GM12878 (cell line): ENCODE measurements around the gene TMOD2. TPM values are rescaled to one million over a fixed set of nuclear protein-coding genes. Genes with fewer than 3 reads are reported as not detected.

Experiments used
- ATAC-seq: fragments of 200-7000 bp; cut with Tn5 transposase; 3 replicates; pipeline ENCODE4 v1.9.1; 2020; ENCODE audit warnings: mild to moderate bottlenecking, moderate library complexity
- BruUV-seq: library from RNA; stranded (reverse); fragments of 400-500 nt; replicated peaks from 2 replicates; lab custom pipeline; 2021; lab: Mats Ljungman, UMichigan
- CTCF ChIA-PET: fragments of 300-600 bp; sonication (Branson Sonifier 250); formaldehyde crosslinking; extraction: SDS; loops from one replicate; lab custom pipeline; 2021; ENCODE audit warnings: inconsistent platforms; lab: Yijun Ruan, JAX
- POLR2A ChIA-PET: fragments of 350-600 bp; formaldehyde crosslinking; extraction: SDS; loops from one replicate; lab custom pipeline; 2021; ENCODE audit warnings: inconsistent platforms; lab: Charles Lee
- RAD21 ChIA-PET: fragments of 300-600 bp; sonication (Branson Sonifier 250); formaldehyde crosslinking; loops from one replicate; lab custom pipeline; 2023; ENCODE audit warnings: antibody characterized with exemption; ENCODE audit not compliant: unreplicated experiment; lab: Charles Lee
- SMC1A ChIA-PET: fragments of 300-600 bp; sonication (Branson Sonifier 250); formaldehyde crosslinking; loops from one replicate; lab custom pipeline; 2023; ENCODE audit not compliant: unreplicated experiment, uncharacterized antibody; lab: Charles Lee
- DNase-seq: peaks from one replicate; pipeline ENCODE4 v3.0.0-alpha.2; 2011; ENCODE audit warnings: low read depth, low spot score
- FAIRE-seq: peaks from 3 replicates; lab custom pipeline; 2011; peaks lifted over from hg19 to GRCh38; lab: Jason Lieb, UNC
- H2AFZ ChIP-seq: 2 replicates; pipeline ENCODE4 v1.6.0; 2011; ENCODE audit warnings: low read depth, low read length, control low read depth; ENCODE audit not compliant: control insufficient read depth
- H3K27ac ChIP-seq: 2 replicates; pipeline ENCODE4 v1.5.1; 2011; ENCODE audit warnings: control low read depth; ENCODE audit not compliant: control insufficient read depth, insufficient read depth
- H3K27me3 ChIP-seq, 2 experiments: replicated peaks in 1 of 2; 2 replicates each; pipeline versions ENCODE4 v1.6.0 to v1.6.1; 2011; ENCODE audit warnings: low read length in 1 of 2; ENCODE audit not compliant: control insufficient read depth in 2 of 2, insufficient read depth in 2 of 2
- H3K36me3 ChIP-seq, 2 experiments: 2 replicates each; pipeline ENCODE4 v1.5.1; 2011; ENCODE audit warnings: low read length in 1 of 2; ENCODE audit not compliant: control insufficient read depth in 2 of 2, insufficient read depth in 2 of 2
- H3K4me1 ChIP-seq: 2 replicates; pipeline ENCODE4 v1.6.1; 2011; ENCODE audit warnings: mild to moderate bottlenecking, low read length, moderate library complexity, mixed read lengths; ENCODE audit not compliant: control insufficient read depth, insufficient read depth
- H3K4me2 ChIP-seq: 2 replicates; pipeline ENCODE4 v1.6.0; 2011; ENCODE audit warnings: control low read depth; ENCODE audit not compliant: control insufficient read depth, insufficient read depth
- H3K4me3 ChIP-seq: fragments of 200-600 bp; sonication (generic); 2 replicates; pipeline ENCODE4 v1.5.1; 2016
- H3K79me2 ChIP-seq: 2 replicates; pipeline ENCODE4 v1.6.0; 2011; ENCODE audit warnings: low read length; ENCODE audit not compliant: control insufficient read depth, insufficient read depth
- H3K9ac ChIP-seq: 2 replicates; pipeline ENCODE4 v1.8.0; 2011; ENCODE audit warnings: low read length, control low read depth, mixed read lengths; ENCODE audit not compliant: control insufficient read depth, insufficient read depth
- H3K9me3 ChIP-seq: replicated peaks from 3 replicates; pipeline ENCODE4 v1.5.1; 2011; ENCODE audit warnings: mild to moderate bottlenecking, low read length; ENCODE audit not compliant: control insufficient read depth, insufficient read depth
- H4K20me1 ChIP-seq: 2 replicates; pipeline ENCODE4 v1.6.0; 2011; ENCODE audit not compliant: control insufficient read depth, insufficient read depth
- BACH1 ChIP-seq: fragments of 450-650 bp; IDR thresholded peaks from 2 replicates; pipeline ENCODE4 v1.6.1; 2017; ENCODE audit warnings: mild to moderate bottlenecking, borderline replicate concordance
- BCL11A ChIP-seq: IDR thresholded peaks from 2 replicates; pipeline ENCODE4 v1.6.1; 2011; ENCODE audit warnings: low read depth, low read length
- BMI1 ChIP-seq: fragments of 450-650 bp; IDR thresholded peaks from 2 replicates; pipeline ENCODE4 v1.6.1; 2016; ENCODE audit warnings: mild to moderate bottlenecking, moderate library complexity, borderline replicate concordance
- DPF2 ChIP-seq: fragments of 450-650 bp; IDR thresholded peaks from 2 replicates; pipeline ENCODE4 v1.6.1; 2017; ENCODE audit warnings: mild to moderate bottlenecking
- FOXM1 ChIP-seq: IDR thresholded peaks from 2 replicates; pipeline ENCODE4 v1.6.1; 2012; ENCODE audit warnings: low read depth, mild to moderate bottlenecking, inconsistent platforms, low read length, moderate library complexity
- GABPA ChIP-seq: IDR thresholded peaks from 2 replicates; pipeline ENCODE4 v1.6.1; 2014; ENCODE audit warnings: antibody characterized with exemption, low read depth, mild to moderate bottlenecking, inconsistent platforms
- HDAC2 ChIP-seq: fragments of 200-600 bp; sonication (generic); IDR thresholded peaks from 2 replicates; pipeline ENCODE4 v1.6.1; 2017
- HDAC6 ChIP-seq: fragments of 200-600 bp; sonication (generic); IDR thresholded peaks from one replicate; pipeline ENCODE4 v1.8.0; 2017; ENCODE audit warnings: antibody characterized with exemption; ENCODE audit not compliant: unreplicated experiment
- IRF3 ChIP-seq: fragments of 450-650 bp; IDR thresholded peaks from 2 replicates; pipeline ENCODE4 v1.6.1; 2014; ENCODE audit warnings: mild to moderate bottlenecking
- LARP7 ChIP-seq: fragments of 450-650 bp; IDR thresholded peaks from 2 replicates; pipeline ENCODE4 v1.6.1; 2017; ENCODE audit warnings: mild to moderate bottlenecking
- NR2F1 ChIP-seq: fragments of 450-650 bp; conservative IDR thresholded peaks from 2 replicates; pipeline ENCODE4 v1.6.1; 2017; ENCODE audit warnings: mild to moderate bottlenecking
- PML ChIP-seq: IDR thresholded peaks from 2 replicates; pipeline ENCODE4 v1.6.1; 2012; ENCODE audit warnings: low read length, inconsistent platforms
- RFX5 ChIP-seq: IDR thresholded peaks from 2 replicates; pipeline ENCODE4 v1.6.1; 2011; ENCODE audit warnings: low read depth, low read length, improper control_type of control experiment
- RUNX3 ChIP-seq: IDR thresholded peaks from 2 replicates; pipeline ENCODE4 v1.6.1; 2012; ENCODE audit warnings: low read length, inconsistent platforms
- SIN3A ChIP-seq: IDR thresholded peaks from 2 replicates; pipeline ENCODE4 v1.6.1; 2012; ENCODE audit warnings: low read depth, low read length, improper control_type of control experiment
- SMAD1 ChIP-seq: fragments of 450-650 bp; IDR thresholded peaks from 2 replicates; pipeline ENCODE4 v1.6.1; 2018; ENCODE audit warnings: mild to moderate bottlenecking, low read depth; ENCODE audit not compliant: partially characterized antibody
- SUPT20H ChIP-seq: IDR thresholded peaks from 2 replicates; pipeline ENCODE4 v1.6.1; 2011; ENCODE audit warnings: low read depth, mild to moderate bottlenecking, low read length, moderate library complexity, borderline replicate concordance; ENCODE audit not compliant: control insufficient read depth
- SUZ12 ChIP-seq: fragments of 200-600 bp; sonication (generic); IDR thresholded peaks from one replicate; pipeline ENCODE4 v1.6.1; 2018; ENCODE audit warnings: antibody characterized with exemption, mild to moderate bottlenecking; ENCODE audit not compliant: unreplicated experiment
- TCF3 ChIP-seq: IDR thresholded peaks from 2 replicates; pipeline ENCODE4 v1.6.1; 2012; ENCODE audit warnings: low read depth, mild to moderate bottlenecking, low read length, borderline replicate concordance; ENCODE audit not compliant: insufficient read depth
- ZBTB33 ChIP-seq: fragments of 450-650 bp; IDR thresholded peaks from 2 replicates; pipeline ENCODE4 v1.6.1; 2017; ENCODE audit warnings: mild to moderate bottlenecking
- ZNF384 ChIP-seq: IDR thresholded peaks from 2 replicates; pipeline ENCODE4 v1.6.1; 2012; ENCODE audit warnings: low read depth, mild to moderate bottlenecking, low read length, improper control_type of control experiment, borderline replicate concordance
- ZNF622 ChIP-seq: fragments of 450-650 bp; IDR thresholded peaks from 2 replicates; pipeline ENCODE4 v1.6.1; 2017; ENCODE audit warnings: mild to moderate bottlenecking, inconsistent platforms
- WGBS: methylation state at CpG from one replicate; pipeline ENCODE4 v1.1.6; 2016; ENCODE audit warnings: low lambda C conversion rate; ENCODE audit not compliant: insufficient replicate concordance, insufficient coverage; ENCODE audit errors: missing lambda C conversion rate; 5-methylcytosine and 5-hydroxymethylcytosine counted together
- in situ Hi-C: fragments of 300-500 bp; cut with MboI; formaldehyde crosslinking; loops from 9 replicates; pipeline ENCODE4 v1.14.3; 2018; ENCODE audit warnings: mixed read lengths
- intact Hi-C: fragments of 100-400 bp; cut with micrococcal nuclease; formaldehyde crosslinking; loops from one replicate; pipeline ENCODE4 v1.14.2; 2022; ENCODE audit not compliant: unreplicated experiment
- polyA plus RNA-seq, 11 experiments: library from polyadenylated mRNA; depleted of rRNA in 4 of 11; unstranded in 6 of 11; stranded (reverse) in 5 of 11; fragments of >200 nt; fragmentation: Nextera tagmentation in 4 of 11; fragmentation: Illumina TruSeq in 1 of 11; extraction: Ambion mirVana in 4 of 11; extraction: Trizol in 1 of 11; gene quantifications; 1 replicate in 1 of 11; 2 replicates in 10 of 11; pipeline versions ENCODE4 v1.2.1 to v1.2.3, GENCODE V29; 2011 to 2016; ENCODE audit warnings: inconsistent platforms in 2 of 11, missing spikeins in 2 of 11, low read depth in 1 of 11
- total RNA-seq, 4 experiments: library from RNA; depleted of rRNA in 3 of 4; stranded (reverse); fragments of >200 nt in 3 of 4; fragmentation: Illumina TruSeq in 1 of 4; extraction: Trizol in 1 of 4; gene quantifications; 2 replicates each; pipeline versions ENCODE4 v1.2.1 to v1.2.3, GENCODE V29; 2013 to 2021

Gene TMOD2
- total and polyA plus RNA-seq, 10 of the 15 experiments (the other 5 are each of a cell fraction or from before 2014, with no cell fraction given), result 0.61 to 15.2 (median 6.3) TPM

- TF ChIP-seq ZBTB33 (no peak), HDAC6 (no peak), BMI1 (peak; percentile 62; the same call in 1 of the 2 replicates), NR2F1 (peak; percentile 78), ZNF622 (no peak), HDAC2 (no peak), BACH1 (no peak; the same call in 1 of the 2 replicates)
Measured at GRCh38 chr15:51731549-51732267, 19.7 kb upstream of the TMOD2 start (continued).

DNA sequence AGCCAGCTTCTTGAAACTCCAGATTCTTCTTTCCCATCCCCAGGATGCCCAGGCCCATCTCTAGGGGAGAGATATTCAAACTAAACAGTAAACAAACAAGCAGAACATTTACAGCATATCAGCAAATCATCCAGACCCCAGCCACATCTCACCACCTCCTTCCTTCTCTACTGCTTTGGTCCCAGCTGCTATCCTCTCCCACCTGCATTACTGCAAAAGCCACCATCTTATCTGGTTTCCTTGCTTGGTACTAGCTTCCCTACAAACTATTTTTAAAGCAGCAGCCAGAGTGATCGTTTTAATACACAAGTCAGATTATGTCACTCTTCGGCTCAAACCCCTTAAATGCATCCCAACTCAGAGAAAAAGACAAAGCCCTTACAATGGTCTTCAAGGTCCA lies 18.8 kb upstream of the TMOD2 start:
- RAD21 ChIA-PET, result interaction anchor here (0.6 to 4.6 kb wide), 7 partner anchors 44 to 666 kb away, joined by 3 to 29 read pairs (median 4); partner anchors contain the start of gene DMXL2
- H3K9ac ChIP-seq, result peak overlapping the region; percentile 45
- DNase-seq (no peak), FAIRE-seq (no peak), ATAC-seq (no peak)
- SMC1A ChIA-PET, result interaction anchor here (1.0 to 7.0 kb wide), 8 partner anchors 44 to 488 kb away, joined by 3 to 52 read pairs (median 6); partner anchors contain the start of gene DMXL2
- in situ Hi-C loops, result no loop called here
- CTCF ChIA-PET, result interaction anchor here (1.2 to 10.1 kb wide), 6 partner anchors 42 to 495 kb away, joined by 3 to 136 read pairs (median 6); no protein-coding TSS in a partner anchor
- no TSS peak for BruUV-seq
- 43% methylated on average over 2 of the region's 2 CpGs for WGBS
- H3K4me2 ChIP-seq, result peak overlapping the region; percentile 84
- H3K79me2 ChIP-seq, result peaks cover 89% of the 10 kb centered on the region
- POLR2A ChIA-PET, result interaction anchor here (0.8 to 1.0 kb wide), 3 partner anchors 25 to 111 kb away, joined by 3 to 5 read pairs (median 3); partner anchors contain the start of gene DMXL2
- no peaks in the 10 kb centered on the region for H4K20me1 ChIP-seq
- H3K4me3 ChIP-seq, result peak overlapping the region; percentile 40; the same call in 1 of the 2 replicates
- H3K27ac ChIP-seq, result peak overlapping the region; percentile 94
- intact Hi-C loops, result loop anchor here (2.0 to 10.0 kb wide), 3 partner anchors 20 to 372 kb away; partner anchors contain the start of gene DMXL2
- peaks cover 0 to 7% of the 10 kb centered on the region in 2 experiments; a peak in 1 of 4 replicates for H3K36me3 ChIP-seq
- no peaks in the 10 kb centered on the region for H3K27me3 ChIP-seq
- no peaks in the 10 kb centered on the region for H3K9me3 ChIP-seq
- H2AFZ ChIP-seq, result no peak overlapping the region
- H3K4me1 ChIP-seq, result peaks cover 51% of the 10 kb centered on the region
- TF ChIP-seq GABPA, result no peak
- no peak for TF ChIP-seq BACH1
- TF ChIP-seq TCF3, result no peak
- TF ChIP-seq SMAD1, result no peak
- TF ChIP-seq LARP7, result no peak
- TF ChIP-seq FOXM1, result no peak
- no peak for TF ChIP-seq RFX5
- TF ChIP-seq SUZ12, result no peak
- no peak for TF ChIP-seq IRF3
- TF ChIP-seq ZNF384, result no peak
- TF ChIP-seq DPF2, result no peak
- no peak for TF ChIP-seq PML
- no peak for TF ChIP-seq SIN3A
- no peak for TF ChIP-seq RUNX3
- no peak for TF ChIP-seq BCL11A
- TF ChIP-seq SUPT20H, result no peak
